GM21576 (cell line): Measurements from ENCODE around the gene DLL1.

Source experiments
- ATAC-seq: cut with Tn5 transposase; IDR thresholded peaks from one replicate; pipeline ENCODE4 v1.9.1; 2021; ENCODE audit warnings: mild to moderate bottlenecking, moderate library complexity; ENCODE audit not compliant: unreplicated experiment

The DLL1 gene

DNA sequence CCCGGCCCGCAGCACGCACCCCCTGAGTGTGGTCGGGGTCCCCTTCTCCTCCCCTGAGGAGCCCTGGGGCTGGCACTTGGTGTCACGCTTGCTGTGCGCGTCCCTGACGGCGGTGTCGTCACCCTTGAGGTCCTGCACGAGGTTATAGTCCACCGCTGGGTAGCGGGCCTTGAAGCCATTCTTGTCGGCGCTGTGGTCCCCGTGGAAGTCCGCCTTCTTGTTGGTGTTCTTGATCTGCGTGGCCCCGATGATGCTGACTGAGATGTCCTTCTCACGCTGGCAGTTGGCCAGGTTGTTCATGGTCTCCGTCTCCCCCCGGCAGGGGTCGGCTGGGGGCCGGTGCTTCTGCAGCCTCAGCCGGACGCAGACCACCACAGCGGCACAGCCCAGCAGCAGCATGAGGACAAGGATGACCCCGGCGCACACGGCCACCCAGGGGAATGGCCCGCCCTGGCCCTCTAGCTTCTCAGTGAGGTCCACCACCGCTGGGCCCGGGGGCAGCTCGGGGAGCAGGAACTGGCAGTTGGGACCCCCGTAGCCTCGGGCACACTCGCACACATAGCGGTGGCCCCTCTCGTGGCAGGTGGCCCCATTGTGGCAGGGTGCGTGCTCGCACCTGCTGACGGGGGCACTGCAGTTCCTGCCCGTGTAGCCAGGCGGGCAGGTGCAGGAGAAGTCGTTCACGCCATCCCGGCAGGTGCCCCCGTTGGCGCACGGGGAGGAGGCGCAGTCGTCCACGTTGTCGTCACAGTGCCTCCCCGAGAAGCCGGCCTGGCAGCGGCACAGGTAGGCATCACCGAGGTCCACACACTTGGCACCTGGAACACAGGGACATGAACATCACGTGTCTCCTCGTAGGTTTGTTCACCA lies 7.4 kb downstream of the DLL1 start:
- no peak for ATAC-seq

DNA sequence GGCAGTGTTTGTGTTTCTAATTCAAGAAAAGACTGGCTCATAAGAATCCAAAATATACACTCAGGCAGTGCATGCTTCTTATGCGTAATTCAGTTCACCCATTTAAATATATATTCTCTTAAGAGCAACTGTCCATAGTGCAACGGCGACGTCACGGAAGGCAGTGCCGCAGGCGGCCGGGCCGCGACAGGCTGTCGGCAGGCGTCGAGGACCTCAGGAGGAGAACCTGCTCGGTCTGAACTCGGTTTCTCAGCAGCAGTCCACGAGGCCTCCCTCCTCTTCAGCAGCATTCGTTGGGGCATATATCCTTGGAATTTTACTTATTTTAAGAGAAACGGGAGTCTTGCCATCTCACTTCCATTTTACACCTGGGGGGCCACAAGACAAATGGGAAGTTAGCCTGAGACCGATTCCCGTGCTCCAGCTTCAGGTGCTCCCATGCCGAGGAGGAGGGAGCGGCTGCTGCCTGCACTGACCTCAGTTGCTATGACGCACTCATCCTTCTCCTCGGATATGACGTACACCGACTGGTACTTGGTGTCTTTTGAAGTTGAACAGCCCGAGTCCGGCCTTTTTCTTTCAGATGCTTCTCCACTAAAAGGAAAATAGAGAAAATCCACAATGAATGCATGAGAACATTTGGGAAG lies 8.2 kb downstream of the DLL1 start:
- no peak for ATAC-seq

DNA sequence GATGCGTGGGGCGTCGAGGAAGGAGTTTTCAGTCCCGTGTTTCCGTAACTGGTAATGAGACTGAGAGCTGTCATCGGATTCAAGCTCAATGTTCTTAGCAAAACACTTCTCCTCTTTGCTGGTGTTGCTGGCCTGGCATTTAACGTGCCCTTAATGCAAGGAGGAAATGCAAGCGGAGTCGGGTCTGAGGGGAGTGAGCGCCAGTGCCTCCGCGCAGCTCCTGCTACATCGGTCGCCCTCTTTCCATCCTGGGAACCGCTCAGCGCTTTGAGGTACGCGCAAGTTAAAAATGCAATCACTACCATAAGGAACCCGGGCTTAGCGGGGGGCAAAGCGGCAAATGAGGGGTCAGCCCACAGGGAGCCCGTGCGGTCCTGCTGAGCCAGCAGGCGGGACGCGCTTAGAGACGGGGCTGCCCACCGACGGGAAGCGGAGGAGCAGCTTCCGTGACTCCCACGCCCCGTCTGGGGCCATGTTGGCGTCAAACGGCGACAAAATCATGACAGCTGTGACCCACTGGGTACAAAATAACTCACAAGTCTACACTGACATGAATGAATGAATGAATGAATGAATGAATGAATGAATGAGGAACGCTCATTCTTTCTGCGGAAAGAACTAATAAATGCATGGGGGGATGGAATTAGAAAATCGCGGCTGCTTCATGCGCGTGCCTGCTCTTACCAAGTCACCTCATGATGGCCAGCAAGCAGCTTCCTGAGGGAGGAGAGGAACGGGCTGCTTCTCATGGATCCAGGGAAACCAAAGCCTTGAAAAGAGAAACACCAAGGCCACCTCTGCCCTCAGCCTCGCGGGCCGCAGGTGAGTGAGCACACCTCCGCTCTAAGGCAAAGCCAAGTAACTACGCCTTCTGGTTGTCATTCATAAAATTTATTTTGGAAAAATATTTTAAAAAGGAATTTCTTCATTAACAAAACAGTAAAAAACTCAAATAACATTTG lies 9.3 kb downstream of the DLL1 start:
- ATAC-seq = no peak

DNA sequence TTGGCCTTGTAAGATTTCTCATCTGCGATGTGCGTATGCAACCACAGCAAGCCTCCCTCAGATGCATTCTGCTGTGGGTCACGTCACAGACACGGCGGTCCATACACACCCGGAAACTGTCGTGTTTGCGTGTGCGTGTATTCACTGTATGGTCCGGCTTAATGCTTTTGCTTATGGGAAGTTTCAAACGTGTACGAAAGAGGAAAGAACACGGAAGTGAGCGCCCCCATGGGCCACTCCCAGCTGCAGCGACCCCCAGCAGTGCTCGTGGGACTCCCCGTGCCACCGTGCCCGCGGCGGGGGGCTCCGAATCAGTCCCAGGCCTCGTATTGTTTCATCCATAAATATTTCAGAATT lies 10.2 kb downstream of the DLL1 start:
- ATAC-seq = no peak

DNA sequence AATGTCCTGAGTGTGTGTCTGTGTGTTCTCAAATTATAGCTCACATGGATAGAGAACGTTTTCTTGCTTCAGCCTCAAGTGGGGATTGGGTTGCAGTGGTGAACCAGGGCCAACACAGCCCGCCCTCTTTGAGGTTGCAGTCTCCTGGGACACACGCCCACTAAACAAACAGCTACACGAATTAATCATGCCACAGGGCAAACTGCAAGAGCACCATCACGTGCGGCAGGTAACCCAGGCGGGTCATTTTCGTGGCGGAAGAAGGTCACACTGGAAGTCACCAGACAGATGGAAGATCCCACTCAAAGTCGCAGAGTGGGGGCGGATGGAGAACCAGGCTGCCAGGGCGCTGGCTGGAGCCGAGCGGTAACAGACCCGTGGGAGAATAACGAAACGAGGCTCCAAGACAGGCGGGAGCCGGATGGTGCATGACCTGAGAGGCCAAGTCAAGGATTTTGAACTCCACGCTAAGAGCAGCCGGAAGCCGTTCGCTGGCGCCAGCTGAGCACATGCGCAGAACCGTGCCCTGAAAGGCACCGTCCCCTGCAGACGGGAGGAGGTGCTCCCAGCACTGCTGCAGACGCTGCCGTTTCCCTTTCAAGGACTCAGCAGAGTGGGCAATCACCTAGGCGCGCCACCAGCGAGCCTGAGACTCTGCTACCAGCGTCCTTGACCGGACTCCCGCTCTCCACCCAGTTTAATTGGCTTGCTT lies 10.7 kb downstream of the DLL1 start:
- ATAC-seq = no peak

DNA sequence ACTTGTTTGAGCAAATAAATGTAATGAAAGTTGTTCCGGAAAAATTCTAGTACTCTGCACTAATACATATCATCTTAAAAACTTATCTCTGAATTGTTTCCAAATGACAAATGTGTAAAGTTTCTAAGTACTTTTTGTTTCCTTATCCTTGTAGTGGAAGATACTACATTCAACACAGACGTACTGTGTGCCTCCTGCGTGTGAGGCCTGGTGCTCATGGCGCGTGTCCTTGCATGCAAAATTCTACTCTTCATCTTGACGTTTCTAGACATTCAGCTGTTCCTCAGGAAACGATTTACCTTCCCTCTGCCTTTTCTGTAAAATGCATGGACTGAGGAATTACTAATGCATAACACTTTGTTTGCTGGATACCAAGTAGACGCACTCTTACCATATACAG lies 11.5 kb downstream of the DLL1 start:
- ATAC-seq = no peak

DNA sequence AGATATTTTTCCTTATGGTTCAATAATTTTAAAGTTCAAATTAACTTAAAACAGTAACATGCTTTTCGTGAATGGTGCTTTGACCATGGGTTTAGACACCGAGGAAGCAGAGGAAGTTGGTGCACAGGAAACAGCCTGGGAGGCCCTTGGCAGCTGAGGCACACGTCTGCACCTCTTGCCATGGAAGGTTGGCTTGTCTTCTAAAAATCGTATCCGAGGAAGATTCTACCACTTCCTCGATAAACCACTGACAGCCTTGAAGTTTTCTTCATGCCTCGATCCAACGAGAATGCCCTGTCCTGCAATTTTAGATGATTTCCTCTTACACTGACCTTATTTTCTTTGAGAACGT lies 12.2 kb downstream of the DLL1 start:
- no peak for ATAC-seq

DNA sequence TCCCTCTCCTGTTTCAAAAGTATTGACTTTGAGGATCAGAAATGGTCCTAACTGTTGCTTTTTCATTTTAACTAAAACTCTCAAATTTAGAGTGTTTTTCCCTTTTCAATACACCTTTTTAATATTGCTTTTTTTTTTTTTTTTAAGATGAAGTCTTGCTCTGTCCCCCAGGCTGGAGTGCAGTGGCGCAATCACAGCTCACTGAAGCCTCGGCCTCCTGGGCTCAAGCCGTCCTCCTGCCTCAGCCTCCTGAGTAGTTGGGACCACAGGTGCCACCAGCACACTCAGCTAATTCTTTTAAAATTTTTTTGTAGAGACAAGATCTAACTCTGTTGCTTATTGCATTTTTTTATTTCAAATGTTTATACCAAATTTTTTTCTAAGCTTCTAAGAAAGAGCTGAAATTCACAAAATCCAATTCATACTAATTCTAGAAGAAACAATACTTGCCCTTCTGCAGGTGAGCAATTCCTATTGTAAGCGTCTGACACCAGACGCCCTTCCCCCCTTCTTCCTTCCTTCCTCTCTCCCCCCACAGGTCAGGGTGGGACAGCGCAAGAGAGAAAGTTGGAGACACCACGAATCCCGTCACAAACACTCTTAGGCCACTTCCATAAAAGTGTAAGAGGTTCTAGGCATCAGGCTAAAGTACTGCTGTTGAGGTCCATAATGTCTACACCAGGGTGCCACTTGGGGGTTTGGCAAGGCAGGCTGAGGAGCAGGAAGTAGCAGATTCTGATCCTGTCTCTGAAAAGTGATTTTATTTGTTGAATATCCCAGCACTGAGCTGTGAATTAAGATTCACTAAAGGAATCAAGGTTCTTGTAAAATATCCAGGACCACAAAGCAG lies 12.8 kb downstream of the DLL1 start:
- no peak for ATAC-seq

DNA sequence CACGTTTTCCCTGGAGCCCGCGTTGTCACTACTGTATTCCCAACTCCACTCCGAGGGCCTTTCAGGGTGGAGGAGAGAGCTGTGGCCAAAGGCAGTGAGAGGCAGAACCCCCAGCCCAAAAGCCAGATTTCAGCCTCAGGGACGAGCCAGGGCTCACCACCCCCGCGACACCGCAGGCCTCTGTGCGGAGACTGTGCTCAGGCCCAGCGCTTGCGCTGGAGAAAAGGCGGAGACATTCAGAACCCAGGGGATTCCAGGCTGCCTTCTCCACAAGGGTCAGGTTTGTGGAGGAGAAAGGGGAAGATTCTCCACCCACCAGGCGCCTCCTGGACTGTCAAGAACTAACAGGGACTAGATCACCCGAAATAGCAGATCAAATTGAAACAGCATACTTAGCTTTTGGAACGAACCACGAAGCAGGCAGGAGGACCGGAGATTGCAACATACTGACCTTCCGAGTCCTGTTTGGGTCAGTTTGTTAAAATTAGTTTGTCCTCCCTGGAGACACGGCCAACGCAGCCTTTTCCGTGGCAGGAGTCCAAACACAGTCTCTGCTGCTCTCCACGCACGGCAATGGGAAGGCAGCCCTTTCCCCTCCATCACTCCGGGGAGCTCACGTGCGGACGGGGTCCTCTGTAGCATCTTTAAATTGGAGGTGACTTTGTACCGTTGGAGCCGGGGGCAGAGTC lies 14.4 kb downstream of the DLL1 start:
- ATAC-seq = no peak

DNA sequence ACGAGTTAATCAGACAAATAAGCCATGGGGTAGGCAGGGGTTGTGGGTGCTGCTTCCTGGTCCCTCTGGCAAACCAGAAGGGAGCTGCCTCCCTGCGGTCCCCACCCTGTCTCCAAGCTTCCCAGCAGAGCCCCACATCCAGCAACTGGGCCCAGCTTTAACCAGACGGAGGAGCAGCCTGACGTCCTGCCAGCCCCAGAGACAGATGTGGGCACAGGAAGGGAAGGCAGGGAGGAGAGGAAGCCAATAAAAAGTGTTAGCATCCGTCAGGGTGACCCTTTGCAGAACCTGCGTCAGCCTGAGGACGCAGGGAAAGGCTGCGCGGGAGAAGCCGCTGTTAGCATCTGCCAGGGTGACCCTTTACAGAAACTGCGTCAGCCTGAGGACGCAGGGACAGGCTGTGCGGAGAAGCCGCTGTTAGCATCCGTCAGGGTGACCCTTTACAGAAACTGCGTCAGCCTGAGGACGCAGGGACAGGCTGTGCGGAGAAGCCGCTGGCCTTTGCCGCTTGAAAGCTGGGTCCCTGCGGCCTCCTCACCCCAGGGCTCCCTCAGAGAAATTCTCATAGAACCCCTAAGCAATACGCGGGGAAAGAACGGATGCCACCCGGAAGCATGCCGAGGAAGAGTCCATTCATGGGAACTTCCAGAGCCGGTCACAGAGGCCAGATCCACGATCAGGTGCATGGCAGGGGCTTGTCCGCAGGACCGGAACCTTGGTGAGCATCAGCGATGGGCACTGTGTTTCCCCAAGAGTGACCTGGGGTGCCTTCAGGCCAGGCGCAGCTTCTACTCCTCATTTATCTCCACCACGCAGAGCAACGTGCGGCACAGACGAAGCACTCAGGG lies 15.9 kb downstream of the DLL1 start:
- ATAC-seq = no peak

DNA sequence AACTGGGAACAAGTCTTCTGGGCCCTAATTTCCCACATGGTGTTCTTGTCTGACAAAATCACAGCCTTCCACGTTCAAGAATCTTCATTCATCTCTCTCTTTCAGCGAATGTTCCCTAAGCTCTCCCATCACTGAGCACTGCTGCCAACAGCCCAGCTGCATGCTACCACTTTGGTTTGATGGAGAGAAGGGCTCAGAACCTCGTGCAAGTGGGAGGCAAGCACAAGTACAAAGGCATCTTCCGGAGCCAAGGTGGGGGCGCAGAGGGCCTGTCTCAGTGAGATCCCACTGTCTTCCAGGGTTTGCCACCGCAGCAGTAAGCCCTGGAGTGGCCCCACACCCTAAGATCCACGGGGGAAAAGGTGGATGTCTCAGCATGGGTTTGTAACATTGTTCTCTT lies 17.2 kb downstream of the DLL1 start:
- no peak for ATAC-seq

DNA sequence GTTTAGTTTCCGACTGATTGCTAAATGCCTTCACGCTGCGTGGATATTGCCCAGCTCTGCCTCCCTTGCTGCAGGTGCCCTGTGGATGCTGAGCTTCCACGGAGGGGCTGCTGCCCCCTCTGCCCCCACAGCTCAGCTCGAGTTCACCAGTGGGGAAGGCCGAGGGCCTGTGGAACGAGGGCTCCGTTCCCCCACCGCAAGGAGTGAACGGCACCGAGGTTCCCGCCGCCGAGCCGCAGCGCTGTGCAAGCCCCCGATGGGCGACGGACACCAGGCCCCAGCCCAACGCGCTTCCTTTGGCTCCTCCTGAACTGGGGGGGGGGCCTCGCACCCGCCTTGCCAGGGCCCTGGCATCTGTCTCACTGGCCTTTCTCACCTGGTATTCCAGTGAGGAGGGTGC lies 17.7 kb downstream of the DLL1 start:
- no peak for ATAC-seq

DNA sequence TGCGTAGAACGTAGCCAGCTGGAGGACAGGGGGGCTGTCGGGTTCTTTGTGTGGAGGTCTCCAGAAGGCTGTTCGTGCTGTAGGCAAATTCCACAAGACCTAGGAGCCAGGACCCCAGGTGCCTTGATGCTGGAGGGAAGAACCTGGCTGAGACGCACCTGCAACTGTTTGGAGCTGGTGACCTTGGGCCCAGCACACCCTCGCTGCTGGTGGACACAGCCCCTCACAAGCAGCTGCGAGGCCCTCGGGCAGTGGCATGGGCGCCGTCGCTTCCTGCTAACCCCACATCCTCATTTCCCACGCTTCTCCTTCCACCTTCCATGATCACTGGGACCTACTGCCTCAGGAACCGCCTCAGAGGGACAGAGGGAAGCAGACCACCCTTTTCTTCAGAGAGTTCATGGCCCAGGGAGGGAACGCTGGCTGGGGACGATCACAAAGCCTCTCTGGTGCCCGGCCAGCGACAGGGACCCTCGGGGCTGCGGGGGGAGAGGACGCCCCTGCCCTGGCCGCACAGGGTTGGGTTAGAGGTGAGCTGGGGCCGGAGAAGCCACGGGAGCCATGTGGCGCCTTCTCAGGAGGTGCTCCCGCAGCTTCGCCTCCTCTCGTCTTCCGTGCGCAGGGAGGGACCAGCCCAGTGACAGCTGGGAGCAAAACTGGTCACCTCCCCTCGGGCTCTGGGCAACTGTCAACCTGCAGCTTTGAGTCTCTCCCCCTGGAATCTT lies 18.4 kb downstream of the DLL1 start:
- ATAC-seq = no peak

DNA sequence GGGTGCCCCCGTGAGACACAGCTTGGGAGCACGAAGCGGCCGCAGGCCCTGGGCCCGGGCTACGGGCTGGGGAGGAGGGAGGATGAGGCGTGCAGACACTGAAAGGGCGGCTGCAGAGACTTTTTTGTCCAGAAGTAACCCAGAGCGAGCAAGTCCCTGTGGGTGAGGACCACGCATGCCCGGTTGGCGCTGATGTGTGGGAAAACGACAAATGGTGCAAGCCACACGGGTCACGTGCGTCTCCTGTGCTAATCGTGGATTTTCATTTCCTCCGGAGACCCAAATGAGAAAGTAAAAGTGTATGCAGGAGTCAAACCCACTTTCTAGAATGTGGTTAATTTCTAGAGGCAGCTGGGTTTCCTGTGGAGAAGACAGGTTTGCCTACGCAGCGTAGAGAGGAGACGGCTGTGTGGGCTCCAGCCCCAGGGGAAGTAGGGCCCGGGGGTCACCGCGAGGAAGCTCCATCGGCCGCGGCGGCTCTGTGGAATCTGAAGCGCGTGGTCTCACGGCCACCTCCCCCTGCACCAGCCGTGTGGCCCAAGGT lies 19.0 kb downstream of the DLL1 start:
- peak; percentile 96 for ATAC-seq

DNA sequence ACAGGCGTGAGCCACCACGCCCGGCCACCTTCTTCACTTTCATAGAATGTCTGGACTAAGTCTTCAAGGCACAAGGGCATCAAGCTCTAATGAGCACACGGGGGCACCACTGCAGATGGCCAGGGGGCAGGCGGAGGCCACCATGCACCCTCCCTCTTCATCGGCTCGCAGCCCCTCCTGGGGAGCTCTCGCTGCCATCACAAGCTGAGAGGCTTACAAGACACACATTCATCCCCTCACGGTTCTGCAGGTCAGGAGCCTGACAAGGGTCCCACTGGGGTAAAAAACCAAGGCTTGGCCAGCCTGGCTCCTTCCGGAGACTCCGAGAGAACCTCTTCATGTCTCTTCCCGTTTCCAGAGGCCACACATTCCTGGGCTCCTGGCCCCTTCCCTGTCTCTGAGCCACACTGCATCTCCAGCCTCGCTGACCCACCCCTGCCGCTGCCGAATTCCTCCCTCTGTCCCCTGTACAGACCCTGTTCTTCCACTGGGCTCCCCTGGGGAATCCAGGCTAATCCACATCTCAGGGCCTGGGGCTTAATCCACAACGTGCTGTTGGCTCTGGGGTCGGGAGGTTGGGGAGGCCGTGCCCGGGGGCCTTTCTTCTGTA lies 19.8 kb downstream of the DLL1 start:
- ATAC-seq = no peak

DNA sequence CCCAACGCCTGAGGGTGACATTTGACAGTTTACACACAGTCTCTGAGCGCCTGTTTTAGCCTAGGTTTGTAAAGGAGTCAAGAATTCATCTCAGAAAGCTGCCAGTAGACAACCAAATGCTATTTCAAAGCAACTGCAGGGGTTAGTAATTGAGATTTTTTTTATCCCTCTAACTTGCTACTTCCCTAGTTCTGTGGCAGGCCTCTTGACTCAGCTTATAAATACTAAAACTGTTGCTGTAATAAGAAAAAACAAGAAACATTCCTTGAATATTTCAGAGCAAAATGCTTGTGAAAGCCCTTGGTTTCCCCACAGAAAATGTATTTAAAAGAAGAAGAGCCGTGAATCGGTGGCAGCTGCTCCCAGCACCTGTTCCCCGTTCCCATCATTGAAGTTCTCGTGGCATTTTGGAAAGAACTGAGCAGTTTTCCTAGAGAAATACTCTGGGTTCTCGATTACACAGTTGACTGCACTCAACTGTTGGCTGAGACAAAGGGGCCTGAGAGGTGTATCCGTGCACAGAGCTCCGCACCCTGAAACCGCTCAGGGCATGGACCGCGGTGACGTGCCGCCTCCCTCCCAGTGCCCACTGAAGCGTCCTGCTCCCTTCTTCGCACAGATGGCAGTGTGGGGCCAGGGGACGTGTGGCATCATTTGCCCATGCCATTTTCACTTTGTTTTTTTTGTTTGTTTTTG lies 20.9 kb downstream of the DLL1 start:
- no peak for ATAC-seq
